Stimulated activated CD4-positive, alpha-beta T cell treated with anti-CD3 and anti-CD28 coated beads, Interleukin-4, amount 100 ng/mL, for 1 hour (primary cell): ENCODE data around the gene TMEFF2.
"Not testable (repeated sequence)": the region's sequence is repeated elsewhere in the genome, so short reads cannot be mapped to it uniquely, and the experiment has no call there.

Source experiments
- DNase-seq: peaks from one replicate; pipeline ENCODE4 v3.0.0-alpha.2; 2020

Gene TMEFF2

DNA sequence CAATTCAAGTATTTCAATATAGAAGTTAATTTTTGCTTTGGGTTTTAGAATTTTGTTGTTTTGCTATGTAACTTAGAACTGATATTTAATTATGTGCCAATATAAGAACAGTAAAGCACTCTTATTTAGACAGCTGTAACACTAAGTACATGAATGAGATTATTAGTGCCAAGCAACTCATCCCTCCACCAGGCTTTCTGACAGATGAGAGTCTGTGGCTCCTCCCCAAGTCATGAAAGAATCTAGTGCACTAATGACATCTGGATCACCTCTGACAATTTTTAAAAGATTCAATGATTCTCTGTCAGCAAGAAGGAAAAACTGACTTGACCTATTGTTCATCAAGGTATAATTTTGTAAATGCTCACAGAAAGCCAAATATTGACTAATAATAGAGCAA, 67.8 kb downstream of the TMEFF2 start:
- no peak for DNase-seq

DNA sequence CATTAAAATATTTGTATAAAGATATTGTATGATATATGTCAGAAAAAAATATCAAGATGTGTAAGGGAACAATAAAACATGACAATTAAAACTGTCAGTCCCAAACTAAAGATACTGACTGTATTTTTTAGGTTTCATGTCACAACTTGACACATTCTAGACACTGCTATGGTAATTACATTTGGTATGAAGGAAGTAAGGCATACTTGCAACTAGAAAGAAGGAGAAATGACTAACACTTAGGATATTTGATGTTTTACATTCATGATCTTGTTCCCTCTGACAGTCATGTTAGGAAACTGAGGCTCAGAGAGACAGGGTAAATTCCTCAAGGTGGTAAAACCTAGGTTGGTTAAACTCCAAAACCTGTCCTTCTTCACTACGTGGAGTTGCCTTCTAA, 68.3 kb downstream of the TMEFF2 start:
- DNase-seq, result no peak

DNA sequence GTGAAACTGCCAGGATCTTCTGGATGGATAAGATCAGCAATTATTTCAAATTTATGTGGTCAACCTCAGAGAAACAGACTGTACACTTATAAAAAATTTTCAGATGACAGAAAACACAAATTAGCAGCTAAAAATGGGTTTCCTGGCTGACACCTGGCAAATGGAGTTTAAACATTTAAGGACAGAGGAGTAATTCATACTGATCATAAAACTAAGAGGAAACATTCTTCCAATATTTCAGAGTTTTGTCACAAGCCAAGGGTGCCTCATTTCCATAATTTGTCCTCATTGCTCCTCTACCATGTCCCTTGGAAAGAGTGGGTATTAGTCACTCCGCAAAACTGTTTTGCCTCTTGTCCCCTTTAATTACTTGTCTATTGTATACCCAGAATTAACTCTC, 70.2 kb downstream of the TMEFF2 start:
- no peak for DNase-seq

DNA sequence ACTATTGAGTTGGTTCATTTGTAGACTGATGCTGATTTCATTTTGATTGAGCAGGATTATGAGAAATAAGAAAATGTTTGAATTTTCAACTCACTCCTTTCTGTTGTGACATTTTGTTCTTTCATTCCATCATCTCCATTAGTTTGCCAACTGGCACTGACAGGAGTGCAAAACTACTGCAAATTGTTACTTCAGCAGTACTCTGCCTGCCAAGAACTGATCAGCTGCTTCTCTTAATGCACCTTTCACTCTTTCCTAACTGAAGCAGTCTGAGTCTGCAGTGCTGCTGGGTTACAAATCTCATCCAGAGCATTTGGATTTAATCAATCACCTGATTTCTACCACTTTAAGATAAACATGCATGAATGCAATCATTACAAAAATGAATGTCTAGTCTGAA, 70.9 kb downstream of the TMEFF2 start:
- DNase-seq, result no peak

- DNase-seq, result no peak
These were observed 71.8 kb downstream of the TMEFF2 start for GRCh38 chr2:192122946-192123345.

- DNase-seq, result no peak
These were observed 72.6 kb downstream of the TMEFF2 start for GRCh38 chr2:192122141-192122540.

DNA sequence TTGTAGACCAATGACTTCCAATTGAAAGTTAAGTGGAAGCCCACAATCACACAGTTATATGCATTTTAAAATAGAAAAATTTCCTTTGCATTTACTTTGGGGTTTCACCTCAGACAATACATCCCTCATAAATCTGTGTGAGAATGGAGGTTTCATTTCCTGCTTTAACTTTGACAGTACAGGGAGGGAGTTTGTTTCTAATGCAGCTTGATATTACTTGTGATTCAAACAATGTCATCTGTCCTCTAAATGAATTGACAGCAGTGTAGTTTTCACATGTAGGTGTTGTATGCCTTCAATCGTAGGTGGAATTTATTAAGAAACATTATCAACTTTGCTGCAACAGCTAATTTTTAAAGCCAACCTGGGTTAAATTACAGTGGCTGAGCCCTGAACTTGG, 75.2 kb downstream of the TMEFF2 start:
- DNase-seq, result no peak

DNA sequence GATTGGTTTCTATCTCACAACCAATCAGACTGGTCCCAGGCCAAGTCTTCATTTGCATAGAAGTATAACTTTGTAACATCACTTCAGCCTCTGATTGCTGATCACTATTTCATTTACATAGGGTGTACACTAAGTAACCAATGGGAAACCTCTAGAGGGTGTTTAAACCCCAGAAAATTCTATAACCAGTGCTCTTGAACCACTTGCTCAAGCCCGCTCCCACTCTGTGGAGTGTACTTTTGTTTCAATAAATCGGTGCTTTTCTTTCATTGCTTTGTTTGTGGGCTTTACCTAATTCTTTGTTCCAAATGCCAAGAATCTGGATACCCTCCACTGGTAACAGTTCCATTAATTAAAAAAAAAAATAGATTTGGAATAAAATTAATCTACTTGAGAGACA, 77.0 kb downstream of the TMEFF2 start:
- no peak for DNase-seq

- not testable (repeated sequence) for DNase-seq
These were observed 83.2 kb downstream of the TMEFF2 start for GRCh38 chr2:192111536-192111935.

- DNase-seq, result no peak
These were observed 95.0 kb downstream of the TMEFF2 start for GRCh38 chr2:192099742-192100141.

GRCh38 chr2:192098814-192099491, 95.8 kb downstream of the TMEFF2 start:
- DNase-seq, result no peak

- no peak for DNase-seq
These were observed 103.3 kb downstream of the TMEFF2 start for GRCh38 chr2:192091476-192091875.

- DNase-seq, result no peak
These were observed 103.8 kb downstream of the TMEFF2 start for GRCh38 chr2:192090911-192091310.

- no peak for DNase-seq
These were observed 107.3 kb downstream of the TMEFF2 start for GRCh38 chr2:192087398-192087958.

DNA sequence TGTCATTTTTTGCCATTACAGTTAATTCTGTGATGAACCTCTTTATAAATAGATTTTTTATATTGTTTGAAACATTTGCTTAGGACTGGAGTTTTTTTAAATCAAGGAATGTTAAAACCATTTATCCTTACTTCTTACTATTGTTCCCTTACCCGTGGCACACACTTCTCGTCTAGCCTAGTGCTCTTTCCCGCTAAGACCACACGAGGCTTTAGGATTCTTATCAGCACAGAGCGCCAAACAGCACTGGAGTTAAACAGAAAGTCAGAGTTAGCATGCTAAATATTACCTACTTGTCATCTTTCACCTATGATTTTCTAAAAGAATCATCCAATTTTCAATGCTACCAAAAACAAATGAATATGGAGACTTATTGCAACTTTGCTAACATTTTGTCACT, 112.6 kb downstream of the TMEFF2 start:
- no peak for DNase-seq

DNA sequence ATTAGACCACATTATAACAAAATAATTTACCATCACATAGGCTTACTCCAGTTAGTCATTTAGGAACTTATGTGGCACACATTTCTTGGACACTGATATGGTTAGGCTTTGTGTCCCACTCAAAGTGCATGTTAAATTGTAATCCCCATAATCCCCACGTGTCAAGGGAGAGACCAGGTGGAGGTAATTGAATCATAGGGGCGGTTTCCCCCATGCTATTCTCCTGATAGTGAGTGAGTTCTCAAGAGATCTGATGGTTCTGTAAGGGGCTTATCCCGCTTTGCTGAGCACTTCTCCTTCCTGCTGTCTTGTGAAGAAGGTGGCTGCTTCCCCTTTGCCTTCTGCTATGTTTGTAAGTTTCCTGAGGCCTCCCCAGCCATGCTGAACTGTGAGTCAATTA, 114.6 kb downstream of the TMEFF2 start:
- DNase-seq, result not testable (repeated sequence)

GRCh38 chr2:192073878-192074277, 120.9 kb downstream of the TMEFF2 start:
- DNase-seq, result no peak

DNA sequence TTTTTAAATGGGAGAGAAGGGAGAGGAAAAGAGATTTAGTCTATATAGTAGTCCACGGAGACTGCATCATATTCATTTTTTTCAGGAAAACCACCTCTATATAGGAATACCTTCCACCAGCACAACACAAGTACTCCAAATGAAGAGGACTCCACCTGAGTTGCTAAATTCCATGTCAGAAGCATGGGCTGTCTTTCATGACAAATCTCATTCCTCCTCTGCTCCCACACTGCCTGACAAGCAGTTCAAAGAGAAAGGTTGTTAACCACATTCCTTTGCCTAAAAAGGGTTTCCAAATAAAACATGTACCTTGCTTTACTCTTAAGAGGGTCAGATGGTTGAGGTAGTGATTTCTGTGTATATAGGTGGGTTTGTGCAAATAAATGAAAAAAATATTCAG, 122.0 kb downstream of the TMEFF2 start:
- DNase-seq, result no peak

DNA sequence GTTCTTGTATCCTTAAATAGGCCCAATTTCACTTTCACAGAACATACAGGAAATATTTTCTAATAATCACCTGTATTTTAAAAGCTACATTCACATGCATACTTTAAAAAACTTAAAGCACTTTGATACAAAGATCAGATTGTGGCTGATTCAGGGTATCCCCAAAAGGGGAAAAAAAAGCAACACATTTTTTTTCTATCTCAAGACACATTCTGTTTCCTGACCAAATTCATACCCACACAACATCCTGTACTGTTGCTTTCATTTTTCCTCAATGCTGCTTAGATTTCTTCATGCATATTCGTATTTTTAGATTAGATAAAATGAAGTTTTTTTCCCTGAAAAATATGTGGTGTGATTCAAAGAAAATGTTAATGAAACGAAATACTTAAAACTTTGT, 122.5 kb downstream of the TMEFF2 start:
- no peak for DNase-seq

GRCh38 chr2:192070099-192070498, 124.6 kb downstream of the TMEFF2 start:
- DNase-seq, result no peak

DNA sequence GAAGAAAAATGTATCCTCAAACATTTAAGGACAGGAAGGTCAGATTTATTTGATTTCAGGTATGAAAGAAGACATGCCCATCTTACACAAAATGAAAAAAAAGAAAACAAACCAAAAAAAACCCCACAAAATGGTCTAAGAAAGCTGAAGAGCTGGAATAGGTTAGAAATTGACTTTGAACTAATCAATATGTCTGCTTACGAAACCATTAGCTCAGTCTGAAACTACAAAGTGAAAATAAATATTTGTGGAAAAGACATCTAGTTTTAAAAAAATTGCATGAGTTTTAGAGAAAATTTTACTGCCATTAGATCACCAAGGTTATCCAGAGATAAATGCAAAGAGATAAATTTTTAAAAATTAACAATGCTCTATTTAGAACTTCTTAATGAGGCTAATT, 125.3 kb downstream of the TMEFF2 start:
- no peak for DNase-seq

DNA sequence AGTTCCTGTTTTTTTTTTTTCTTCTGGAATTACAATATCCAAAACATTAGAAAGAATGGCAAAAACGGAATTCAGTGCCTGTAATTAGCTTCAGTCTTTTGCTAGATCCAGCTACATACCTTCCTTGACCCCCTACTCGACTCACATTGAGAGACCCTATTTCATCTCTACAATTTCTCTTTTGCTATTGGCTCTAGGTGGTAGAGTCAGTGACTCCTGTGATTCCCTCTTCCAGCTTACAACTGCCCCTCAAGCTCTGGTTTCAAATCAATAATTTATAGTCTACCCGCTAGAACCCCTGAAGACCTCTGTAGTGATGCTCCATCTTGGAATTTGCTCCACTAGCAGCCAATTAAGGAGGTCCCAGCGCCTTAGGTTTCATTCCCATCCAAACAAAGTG, 125.8 kb downstream of the TMEFF2 start:
- no peak for DNase-seq

DNA sequence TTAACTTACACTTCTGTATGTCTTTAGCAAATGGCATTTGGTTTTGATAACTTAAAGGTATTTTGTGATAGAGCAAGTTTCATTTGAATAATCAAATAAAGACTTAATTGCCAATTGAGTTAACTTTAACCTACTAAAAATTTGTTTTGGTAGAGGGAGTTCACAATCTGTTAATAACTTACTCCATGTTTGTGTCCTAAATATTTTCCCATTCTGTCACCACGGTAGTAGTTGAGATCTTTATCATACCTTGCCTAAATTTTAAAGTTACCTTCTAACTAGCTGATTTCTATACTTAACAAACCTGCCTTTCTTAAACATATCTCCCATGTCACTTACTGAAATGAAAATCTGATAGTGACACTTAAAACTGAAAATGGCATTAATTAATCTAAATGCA, 127.1 kb downstream of the TMEFF2 start:
- no peak for DNase-seq

- no peak for DNase-seq
These were observed 130.3 kb downstream of the TMEFF2 start for GRCh38 chr2:192064459-192064858.

DNA sequence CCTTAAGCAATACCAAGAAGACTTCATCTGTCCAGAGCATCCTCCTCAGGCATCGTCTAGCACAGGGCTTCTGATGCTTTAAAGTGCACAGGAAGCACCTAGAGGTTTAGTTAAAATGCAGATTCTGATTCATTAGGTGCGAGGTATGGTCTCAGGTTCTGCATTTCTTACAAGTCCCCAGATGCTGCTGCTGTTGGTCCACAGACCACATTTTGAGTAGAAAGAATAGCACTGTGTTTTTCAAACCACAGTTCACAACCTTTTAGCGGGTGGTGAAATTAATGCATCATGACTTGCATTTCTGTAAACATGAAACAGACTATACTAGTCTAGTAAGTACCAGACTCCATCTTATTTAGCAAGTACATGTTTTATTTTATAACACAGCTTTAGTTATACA, 134.6 kb downstream of the TMEFF2 start:
- no peak for DNase-seq
